Endodermal cell (in vitro differentiated cells): ENCODE data around the gene MIF. TPM values are rescaled to one million over a fixed set of nuclear protein-coding genes. Genes with fewer than 3 reads are reported as not detected.
"Not testable (repeated sequence)": the region's sequence is repeated elsewhere in the genome, so short reads cannot be mapped to it uniquely, and the experiment has no call there.

Source experiments
- DNase-seq: peaks from one replicate; pipeline ENCODE4 v3.0.0-alpha.2; 2017
- H3K27ac ChIP-seq: 2 replicates; pipeline ENCODE4 v1.5.1; 2013; ENCODE audit warnings: mild to moderate bottlenecking, low read depth, low read length, moderate library complexity
- H3K27me3 ChIP-seq: 2 replicates; pipeline ENCODE4 v1.6.1; 2013; ENCODE audit warnings: mild to moderate bottlenecking, low read length, moderate library complexity; ENCODE audit not compliant: insufficient read depth, control insufficient read depth, poor library complexity, severe bottlenecking
- H3K36me3 ChIP-seq: 2 replicates; pipeline ENCODE4 v1.7.0; 2013; ENCODE audit warnings: mild to moderate bottlenecking, low read length, moderate library complexity; ENCODE audit not compliant: control insufficient read depth, insufficient read depth
- H3K4me1 ChIP-seq: one replicate; pipeline ENCODE4 v1.7.0; 2013; ENCODE audit warnings: low read length; ENCODE audit not compliant: control insufficient read depth, insufficient read depth
- H3K4me3 ChIP-seq: 2 replicates; pipeline ENCODE4 v1.5.1; 2013; ENCODE audit warnings: mild to moderate bottlenecking, low read length, moderate library complexity
- H3K9ac ChIP-seq: 2 replicates; pipeline ENCODE4 v1.6.1; 2013; ENCODE audit warnings: mild to moderate bottlenecking, low read length, moderate library complexity; ENCODE audit not compliant: poor library complexity, severe bottlenecking; ENCODE audit errors: extremely low read depth
- H3K9me3 ChIP-seq: 2 replicates; pipeline ENCODE4 v1.6.1; 2013; ENCODE audit warnings: mild to moderate bottlenecking, low read length, moderate library complexity; ENCODE audit not compliant: control insufficient read depth
- H3K27ac Mint-ChIP-seq: 2 replicates; pipeline ENCODE4 v1.8.0; 2020; ENCODE audit warnings: mixed read lengths
- H3K27me3 Mint-ChIP-seq: 2 replicates; pipeline ENCODE4 v1.8.0; 2021; ENCODE audit warnings: mild to moderate bottlenecking, mixed read lengths; ENCODE audit not compliant: insufficient read depth
- H3K36me3 Mint-ChIP-seq: 2 replicates; pipeline ENCODE4 v1.8.0; 2020; ENCODE audit warnings: low read depth, mixed read lengths
- H3K4me1 Mint-ChIP-seq: 2 replicates; pipeline ENCODE4 v1.8.0; 2020; ENCODE audit warnings: mixed read lengths
- H3K4me3 Mint-ChIP-seq: 2 replicates; pipeline ENCODE4 v1.8.0; 2020; ENCODE audit warnings: mild to moderate bottlenecking, moderate library complexity, mixed read lengths
- H3K9me3 Mint-ChIP-seq: 2 replicates; pipeline ENCODE4 v1.8.0; 2020; ENCODE audit warnings: mild to moderate bottlenecking, mixed read lengths
- WGBS, 2 experiments: methylation state at CpG; one replicate each; pipeline versions ENCODE4 v1.1.5 to v1.1.7; 2013; ENCODE audit warnings: missing lambda C conversion rate in 2 of 2, mixed read lengths in 1 of 2; ENCODE audit not compliant: insufficient coverage in 1 of 2, insufficient read length in 1 of 2; 5-methylcytosine and 5-hydroxymethylcytosine counted together
- total RNA-seq, 2 donors: library from RNA; stranded (reverse); fragmentation: NEBNext Ultra II Directional in 1 of 2; extraction: Animal tissue kit (Norgen Biotek cat#: 25700) in 1 of 2; gene quantifications; 2 replicates in 1 of 2; 3 replicates in 1 of 2; pipeline ENCODE4 v1.2.1, GENCODE V29; 2021
- TF ChIP-seq, protein P1 (sequence below): fragments of 200-600 bp; sonication (generic); conservative IDR thresholded peaks from 2 replicates; pipeline ENCODE4 v1.5.0; 2021; ENCODE audit warnings: antibody characterized with exemption, mild to moderate bottlenecking

Gene MIF
- total RNA-seq, 2 donors from 2014 or later: 722 to 753 TPM

- Histone ChIP-seq H3K27ac (no peak overlapping the region), H3K9me3 (no peaks in the 10 kb centered on the region)
- TF ChIP-seq, protein P1, sequence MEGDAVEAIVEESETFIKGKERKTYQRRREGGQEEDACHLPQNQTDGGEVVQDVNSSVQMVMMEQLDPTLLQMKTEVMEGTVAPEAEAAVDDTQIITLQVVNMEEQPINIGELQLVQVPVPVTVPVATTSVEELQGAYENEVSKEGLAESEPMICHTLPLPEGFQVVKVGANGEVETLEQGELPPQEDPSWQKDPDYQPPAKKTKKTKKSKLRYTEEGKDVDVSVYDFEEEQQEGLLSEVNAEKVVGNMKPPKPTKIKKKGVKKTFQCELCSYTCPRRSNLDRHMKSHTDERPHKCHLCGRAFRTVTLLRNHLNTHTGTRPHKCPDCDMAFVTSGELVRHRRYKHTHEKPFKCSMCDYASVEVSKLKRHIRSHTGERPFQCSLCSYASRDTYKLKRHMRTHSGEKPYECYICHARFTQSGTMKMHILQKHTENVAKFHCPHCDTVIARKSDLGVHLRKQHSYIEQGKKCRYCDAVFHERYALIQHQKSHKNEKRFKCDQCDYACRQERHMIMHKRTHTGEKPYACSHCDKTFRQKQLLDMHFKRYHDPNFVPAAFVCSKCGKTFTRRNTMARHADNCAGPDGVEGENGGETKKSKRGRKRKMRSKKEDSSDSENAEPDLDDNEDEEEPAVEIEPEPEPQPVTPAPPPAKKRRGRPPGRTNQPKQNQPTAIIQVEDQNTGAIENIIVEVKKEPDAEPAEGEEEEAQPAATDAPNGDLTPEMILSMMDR: no peak
Observed at GRCh38 chr22:23939017-23939357, 44.8 kb downstream of the MIF start.

DNA sequence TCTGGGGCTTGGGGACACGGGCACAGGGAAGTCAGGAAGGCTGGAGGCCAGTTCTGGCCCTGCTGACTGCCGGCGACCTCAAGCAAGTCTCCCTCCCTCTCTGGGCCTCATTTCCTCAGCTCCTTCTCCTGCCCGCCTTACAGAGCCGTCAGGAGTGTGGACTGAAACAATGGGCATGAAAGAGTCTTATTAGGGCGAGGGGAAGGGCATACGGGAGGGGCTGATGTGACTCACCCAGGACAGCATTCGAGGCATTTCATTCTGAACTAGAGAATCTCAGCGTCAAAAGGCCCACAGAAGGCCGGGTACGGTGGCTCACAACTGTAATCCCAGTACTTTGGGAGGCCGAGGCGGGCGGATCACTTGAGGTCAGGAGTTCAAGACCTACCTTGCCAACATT, 46.0 kb downstream of the MIF start:
- not testable (repeated sequence) for H3K36me3 ChIP-seq, DNase-seq, H3K9me3 Mint-ChIP-seq, H3K27me3 Mint-ChIP-seq, H3K4me1 ChIP-seq, H3K4me3 ChIP-seq, H3K9ac ChIP-seq, H3K9me3 ChIP-seq, H3K27me3 ChIP-seq, H3K4me3 Mint-ChIP-seq, H3K27ac ChIP-seq, H3K27ac Mint-ChIP-seq, H3K36me3 Mint-ChIP-seq, H3K4me1 Mint-ChIP-seq
- no CpG with 5 or more reads among the region's 14 CpGs for WGBS, 2 experiments

More at GRCh38 chr22:23939017-23939357, 44.8 kb downstream of the MIF start:
- Mint-ChIP-seq H3K27me3 (no peaks in the 10 kb centered on the region), H3K9me3 (no peaks in the 10 kb centered on the region), H3K4me3 (no peak overlapping the region), H3K4me1 (no peaks in the 10 kb centered on the region), H3K27ac (no peak overlapping the region), H3K36me3 (no peaks in the 10 kb centered on the region)
- no peaks in the 10 kb centered on the region for H3K4me1 ChIP-seq
- 82 to 89% methylated on average over 3 of the region's 3 CpGs for WGBS, 2 experiments
- no peak overlapping the region for H3K9ac ChIP-seq
- no peaks in the 10 kb centered on the region for H3K27me3 ChIP-seq
- no peaks in the 10 kb centered on the region for H3K36me3 ChIP-seq
- no peak for DNase-seq
- H3K4me3 ChIP-seq: no peak overlapping the region

Other genes starting within 250 kb of the MIF start
- not detected for gene RGL4, start 203.4 kb upstream of the MIF start, total RNA-seq
- gene ZNF70, start 143.3 kb upstream of the MIF start, total RNA-seq: 1 to 10 TPM; 4.7 to 5.7 TPM
- not detected for gene VPREB3, start 140.0 kb upstream of the MIF start, total RNA-seq
- 1 to 10 TPM; 1.5 to 2.2 TPM for gene C22orf15, start 131.4 kb upstream of the MIF start, total RNA-seq
- gene CHCHD10, start 126.4 kb upstream of the MIF start, total RNA-seq: 100 to 1,000 TPM in 1 of 2 donors, 10 to 100 TPM in 1; 76.1 to 103 TPM
- 10 to 100 TPM in 1 of 2 donors, 1 to 10 TPM in 1; 9.7 to 14.3 TPM for gene MMP11, start 121.5 kb upstream of the MIF start, total RNA-seq
- 100 to 1,000 TPM; 136 to 148 TPM for gene SMARCB1, start 107.4 kb upstream of the MIF start, total RNA-seq
- gene DERL3, start 55.4 kb upstream of the MIF start, total RNA-seq: 1 to 10 TPM; 6.3 to 7.6 TPM
- gene SLC2A11, start 36.5 kb upstream of the MIF start, total RNA-seq: 10 to 100 TPM; 13.1 to 14.8 TPM
- 1 to 10 TPM; 3.7 to 4.4 TPM for gene GSTT2B, start 66.8 kb downstream of the MIF start, total RNA-seq
- 1 to 10 TPM in 1 of 2 donors, not detected in 1; 1.2 TPM for gene DDTL, start 72.5 kb downstream of the MIF start, total RNA-seq
- gene DDT, start 80.1 kb downstream of the MIF start, total RNA-seq: 100 to 1,000 TPM; 117 to 164 TPM
- 1 to 10 TPM in 1 of 2 donors, under 1 TPM in 1; 0.51 to 3.7 TPM for gene GSTT2, start 85.8 kb downstream of the MIF start, total RNA-seq
- gene GSTT4, start 111.1 kb downstream of the MIF start, total RNA-seq: not detected
- gene CABIN1, start 116.9 kb downstream of the MIF start, total RNA-seq: 10 to 100 TPM; 87.0 to 93.3 TPM